ENCODE data around the gene LINGO3. TPM values are rescaled to one million over a fixed set of nuclear protein-coding genes. Genes with fewer than 3 reads are reported as not detected.
"Not testable (repeated sequence)": the region's sequence is repeated elsewhere in the genome, so short reads cannot be mapped to it uniquely, and the experiment has no call there.

The LINGO3 gene, protein sequence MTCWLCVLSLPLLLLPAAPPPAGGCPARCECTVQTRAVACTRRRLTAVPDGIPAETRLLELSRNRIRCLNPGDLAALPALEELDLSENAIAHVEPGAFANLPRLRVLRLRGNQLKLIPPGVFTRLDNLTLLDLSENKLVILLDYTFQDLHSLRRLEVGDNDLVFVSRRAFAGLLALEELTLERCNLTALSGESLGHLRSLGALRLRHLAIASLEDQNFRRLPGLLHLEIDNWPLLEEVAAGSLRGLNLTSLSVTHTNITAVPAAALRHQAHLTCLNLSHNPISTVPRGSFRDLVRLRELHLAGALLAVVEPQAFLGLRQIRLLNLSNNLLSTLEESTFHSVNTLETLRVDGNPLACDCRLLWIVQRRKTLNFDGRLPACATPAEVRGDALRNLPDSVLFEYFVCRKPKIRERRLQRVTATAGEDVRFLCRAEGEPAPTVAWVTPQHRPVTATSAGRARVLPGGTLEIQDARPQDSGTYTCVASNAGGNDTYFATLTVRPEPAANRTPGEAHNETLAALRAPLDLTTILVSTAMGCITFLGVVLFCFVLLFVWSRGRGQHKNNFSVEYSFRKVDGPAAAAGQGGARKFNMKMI
- not detected in 2 replicates for polyA plus RNA-seq (2014; cell fraction: cytosol; rRNA removed)
- polyA plus RNA-seq (2014; cell fraction: nucleus; rRNA removed), result not detected in 2 replicates

DNA sequence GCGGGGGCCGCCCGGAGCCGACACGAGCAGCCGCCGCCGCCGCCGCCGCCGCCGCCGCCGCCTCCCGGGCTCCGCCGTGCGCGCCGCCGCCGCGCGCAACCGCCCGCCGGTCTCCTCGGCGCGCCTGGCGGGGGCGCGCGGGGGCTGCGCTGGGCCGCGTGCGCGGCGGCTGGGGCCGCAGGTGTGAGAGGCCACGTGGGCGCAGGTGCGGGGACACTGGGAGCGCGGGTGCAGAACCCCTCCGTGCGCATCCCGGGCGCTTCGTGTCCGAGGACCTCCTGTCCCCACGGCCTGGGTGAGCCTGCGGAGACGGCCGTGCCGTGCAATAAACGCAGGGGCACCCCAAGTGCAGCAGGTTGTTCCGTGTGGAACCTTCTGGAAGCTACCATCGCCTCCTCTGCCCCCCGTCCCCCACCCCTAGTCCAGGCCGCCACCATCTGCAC lies at the start of gene LINGO3:
Gene LINGO3 (minus strand): TSS at position 41 of the 443 bp plus-strand sequence. CDS start 16,378 bp downstream, outside the sequence.
- no peak for DNase-seq (ENCODE audit: low spot score)

DNA sequence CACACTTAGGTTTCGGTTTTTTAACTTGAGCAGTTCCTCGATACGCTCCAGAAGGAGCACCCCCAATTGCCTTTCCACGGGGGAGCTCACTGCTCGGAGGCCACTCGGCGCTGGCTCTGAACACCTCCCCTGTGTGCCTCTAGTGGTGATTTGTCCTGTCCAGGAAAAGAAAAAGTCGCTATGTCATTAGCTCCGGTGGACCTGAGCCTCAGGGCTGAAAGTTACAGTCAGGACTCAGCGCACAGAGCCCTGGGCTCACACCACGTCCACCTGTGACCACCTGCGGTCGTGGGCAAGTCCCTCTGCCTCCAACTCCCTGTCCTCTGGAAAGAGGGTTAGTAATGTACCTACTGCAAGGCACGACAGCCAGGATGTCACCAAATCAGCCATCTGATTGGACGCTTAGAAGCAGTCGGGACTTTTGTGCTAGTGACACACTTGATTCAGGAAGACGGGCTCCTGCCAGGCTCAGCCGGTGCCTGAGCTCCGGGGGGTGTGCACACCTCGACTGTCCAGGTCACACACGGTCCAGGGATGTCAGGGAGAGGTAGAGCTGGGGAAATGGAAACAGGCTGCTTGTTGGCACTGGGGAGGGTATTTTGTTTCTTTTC lies 48.2 kb upstream of the LINGO3 start:
- no peak for DNase-seq (ENCODE audit: low spot score)

- no peak for DNase-seq (ENCODE audit: low spot score)
These were observed 47.4 kb upstream of the LINGO3 start for GRCh38 chr19:2355168-2356035.

DNA sequence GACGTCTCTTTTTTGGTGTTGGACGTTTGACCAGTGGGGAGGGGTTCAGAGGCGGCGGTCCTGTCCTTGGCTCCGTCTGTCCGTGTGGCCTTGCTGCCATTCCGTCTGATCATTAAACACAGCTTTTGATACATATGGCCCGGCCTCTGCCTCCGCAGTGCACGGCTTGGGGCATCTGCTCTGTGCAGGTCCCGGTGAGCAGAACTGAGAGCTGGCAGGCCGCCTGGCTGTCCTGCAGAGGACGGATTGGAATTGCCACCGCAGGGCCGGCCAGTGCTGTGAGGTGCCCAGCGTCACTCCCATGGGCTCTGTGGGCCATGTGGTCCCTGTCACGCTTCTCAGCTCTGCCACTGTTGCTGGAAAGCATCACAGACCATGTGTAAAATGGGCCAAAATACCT lies 46.7 kb upstream of the LINGO3 start:
- DNase-seq (ENCODE audit: low spot score), result no peak

DNA sequence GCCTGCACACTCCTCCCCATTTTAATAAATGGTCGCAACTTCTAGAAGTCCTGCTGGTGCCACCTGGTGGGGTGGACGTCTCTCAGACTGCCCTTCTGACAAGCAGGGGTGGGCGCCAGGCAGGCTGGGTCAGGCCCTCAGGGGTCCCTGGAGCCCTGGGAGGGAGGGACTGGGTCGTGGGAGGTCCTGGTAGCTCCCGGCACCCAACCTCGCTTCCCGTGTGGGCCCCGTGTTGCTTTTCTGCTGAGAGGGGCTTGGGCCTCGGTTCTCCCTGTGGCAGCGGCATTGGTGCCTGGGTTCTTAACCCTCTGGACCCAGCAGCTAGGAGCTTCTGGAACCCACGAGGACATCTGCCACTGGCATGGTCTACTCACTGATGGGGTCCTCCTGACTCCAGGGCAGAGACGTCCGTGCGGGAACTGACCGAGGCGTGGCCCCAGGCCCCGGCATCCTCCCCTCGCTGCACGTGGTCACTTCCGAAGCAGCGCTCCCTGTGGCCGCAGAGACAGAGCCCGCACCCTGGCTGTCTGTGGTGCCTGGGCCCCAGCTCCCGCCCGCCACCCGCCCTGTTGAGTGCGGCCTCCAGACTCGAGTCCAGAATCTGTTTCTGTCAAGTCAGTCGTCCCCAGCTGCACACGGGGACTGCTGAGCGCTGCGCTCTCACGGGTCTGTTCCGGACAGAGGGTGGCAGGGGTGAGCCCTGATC lies 46.1 kb upstream of the LINGO3 start:
- DNase-seq (ENCODE audit: low spot score), result no peak

DNA sequence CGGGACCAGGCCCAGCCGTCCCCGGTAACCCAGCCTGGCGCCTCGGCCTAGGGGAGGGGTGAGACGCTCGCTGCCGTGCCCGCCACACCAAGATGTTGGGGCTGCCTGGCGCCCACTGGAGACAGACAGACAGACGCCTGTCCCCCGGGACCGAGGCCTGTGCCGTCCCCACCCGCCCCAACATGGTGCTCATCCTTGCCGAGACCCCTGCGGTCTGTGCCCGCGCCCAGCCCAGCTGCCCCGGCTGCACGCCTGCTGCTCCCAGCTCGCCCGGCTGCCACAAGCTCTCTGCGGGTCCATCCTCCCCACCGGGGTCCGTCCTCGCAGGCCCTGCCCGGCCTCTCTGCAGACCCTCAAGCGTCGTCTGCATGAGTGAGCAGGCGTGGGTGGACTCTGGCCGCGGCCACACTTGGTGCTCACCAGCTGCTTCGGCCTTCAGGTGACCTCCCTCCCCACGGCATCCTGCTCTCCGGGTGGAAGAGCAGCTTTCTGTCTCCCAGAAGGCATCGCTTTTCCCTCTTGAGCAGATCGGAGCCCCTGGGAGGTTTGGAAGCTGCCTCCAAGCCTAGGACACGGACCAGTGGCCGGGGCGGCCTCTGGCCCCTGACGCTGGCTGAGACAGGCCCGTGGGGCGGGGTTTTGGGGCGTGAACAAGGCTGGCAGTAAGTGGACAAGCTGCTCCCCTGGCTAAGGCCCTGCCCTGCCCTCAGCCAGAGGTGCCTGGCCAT lies 45.4 kb upstream of the LINGO3 start:
- no peak for DNase-seq (ENCODE audit: low spot score)

GRCh38 chr19:2352121-2352520 lies 44.2 kb upstream of the LINGO3 start:
- no peak for DNase-seq (ENCODE audit: low spot score)

DNA sequence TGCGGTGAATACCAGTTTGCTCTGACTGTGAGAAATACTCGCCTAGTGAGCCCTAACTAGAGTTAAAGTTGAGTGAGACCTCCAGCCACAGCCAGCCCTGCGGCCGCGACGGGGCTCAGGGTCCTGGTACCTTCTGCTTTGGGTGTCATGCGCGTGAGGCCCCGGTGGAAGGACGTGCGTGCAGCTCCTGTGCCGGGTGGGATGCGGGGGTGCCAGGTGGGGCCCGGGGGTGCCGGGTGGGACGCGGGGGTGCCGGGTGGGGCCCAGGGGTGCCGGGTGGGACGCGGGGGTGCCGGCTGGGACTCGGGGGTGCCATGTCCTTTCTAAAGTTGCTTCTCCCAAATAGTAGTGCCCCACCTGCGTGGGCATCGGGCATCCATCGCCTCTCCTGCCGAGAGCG lies 43.6 kb upstream of the LINGO3 start:
- no peak for DNase-seq (ENCODE audit: low spot score)

DNA sequence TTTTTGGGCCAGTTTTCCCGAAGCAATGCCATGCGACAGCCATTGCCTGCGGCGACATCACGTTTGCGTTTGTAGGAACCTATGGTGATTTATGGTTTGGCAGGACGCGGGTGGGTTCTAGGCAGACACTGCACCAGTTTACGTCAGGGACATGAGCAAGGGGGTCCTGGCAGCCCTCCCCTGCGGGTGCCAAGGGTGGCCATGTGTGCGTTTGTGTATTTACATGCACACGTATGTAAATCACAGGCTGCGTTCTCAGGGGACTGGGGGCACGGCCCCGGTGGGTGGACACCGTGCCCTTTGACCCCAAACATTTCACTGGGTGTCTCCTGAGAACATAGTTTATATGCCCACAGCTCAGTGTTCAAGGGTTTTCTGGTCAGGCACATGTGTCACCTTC lies 42.7 kb upstream of the LINGO3 start:
- no peak for DNase-seq (ENCODE audit: low spot score)

GRCh38 chr19:2349818-2350217 lies 41.9 kb upstream of the LINGO3 start:
- not testable (repeated sequence) for DNase-seq (ENCODE audit: low spot score)

DNA sequence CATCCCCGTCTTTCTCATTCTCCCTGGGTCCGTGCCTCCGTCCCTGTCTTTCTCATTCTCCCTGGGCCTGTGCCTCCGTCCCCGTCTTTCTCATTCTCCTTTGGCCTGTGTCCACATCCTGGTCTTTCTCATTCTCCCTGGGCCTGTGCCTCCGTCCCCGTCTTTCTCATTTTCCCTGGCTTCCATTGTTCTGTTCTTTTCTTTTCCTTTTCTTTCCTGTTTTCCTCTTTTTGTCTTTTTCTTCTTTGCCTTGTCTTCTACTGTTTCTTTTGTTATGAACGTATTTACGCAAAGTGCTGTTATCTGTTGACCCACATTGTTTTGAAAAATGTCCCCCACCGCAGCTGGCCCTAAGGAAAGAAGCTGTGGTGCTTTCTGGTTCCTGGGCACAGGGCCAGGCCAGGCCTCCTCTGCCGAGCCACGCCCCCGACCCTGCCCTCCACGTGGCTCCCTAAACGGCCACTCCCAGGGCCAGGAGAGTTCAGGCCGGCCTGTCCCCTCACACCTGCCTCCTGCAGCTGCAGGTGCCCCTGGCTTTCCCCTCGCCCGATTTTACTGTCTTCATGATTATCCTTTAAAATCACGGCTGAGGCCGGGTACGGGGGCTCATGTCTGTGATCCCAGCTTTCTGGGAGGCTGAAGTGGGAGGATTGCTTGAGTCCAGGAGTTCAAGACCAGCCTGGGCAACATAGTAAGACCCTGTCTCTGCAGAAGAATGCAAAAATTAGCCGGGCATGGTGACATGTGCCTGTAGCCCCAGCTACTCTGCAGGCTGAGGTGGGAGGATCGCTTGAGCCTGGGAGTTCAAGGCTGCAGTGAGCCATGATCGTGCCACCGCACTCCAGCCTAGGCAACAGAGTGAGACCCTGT lies 38.1 kb upstream of the LINGO3 start:
- no peak for DNase-seq (ENCODE audit: low spot score)

DNA sequence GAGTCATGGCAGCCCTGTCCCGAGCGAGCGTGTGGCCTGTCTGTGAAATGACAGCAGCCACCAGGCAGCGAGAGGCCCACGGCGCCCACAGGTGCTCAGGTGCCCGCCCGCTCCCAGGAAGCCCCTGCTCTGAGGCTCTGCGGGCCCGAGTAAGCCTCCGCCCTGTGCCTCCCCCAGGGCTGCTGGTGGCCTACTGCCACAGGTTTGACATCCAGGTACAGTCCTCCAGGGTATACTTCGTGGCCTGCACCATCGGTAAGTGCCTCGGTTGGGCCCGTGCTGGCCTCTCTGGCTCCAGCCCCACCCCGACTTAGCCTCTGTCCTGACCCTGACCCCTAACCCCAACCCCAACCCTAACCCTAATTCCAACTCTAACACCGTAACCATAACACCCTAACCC lies 37.1 kb upstream of the LINGO3 start:
- DNase-seq (ENCODE audit: low spot score), result no peak

DNA sequence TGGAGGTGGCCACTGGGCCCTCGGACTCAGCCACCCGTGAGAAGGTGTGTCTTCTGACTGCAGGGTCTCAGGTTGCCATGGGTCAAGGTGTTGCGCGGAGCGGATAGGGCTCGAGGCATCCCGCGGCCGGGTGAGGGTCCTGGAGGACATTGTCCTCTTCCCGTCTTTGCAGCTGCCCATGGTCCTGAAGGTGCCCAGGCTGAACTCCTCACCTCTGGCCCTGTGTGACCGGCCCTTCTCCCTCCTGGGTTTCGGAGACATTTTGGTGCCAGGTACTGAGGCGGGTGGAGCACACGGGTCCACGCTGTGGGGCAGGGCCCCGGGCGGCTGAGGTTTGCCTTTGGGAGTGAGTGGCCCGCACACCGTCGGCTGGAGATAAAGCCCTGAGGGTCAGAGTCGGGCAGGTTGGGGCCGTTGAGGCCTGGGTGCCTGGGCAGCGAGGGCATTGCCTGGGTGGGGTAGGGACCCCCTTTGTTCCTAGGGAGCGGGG lies 36.5 kb upstream of the LINGO3 start:
- no peak for DNase-seq (ENCODE audit: low spot score)

- no peak for DNase-seq (ENCODE audit: low spot score)
These were observed 35.5 kb upstream of the LINGO3 start for GRCh38 chr19:2343289-2343982.

- DNase-seq (ENCODE audit: low spot score), result no peak
These were observed 34.8 kb upstream of the LINGO3 start for GRCh38 chr19:2342656-2343288.

GRCh38 chr19:2341982-2342381 lies 34.0 kb upstream of the LINGO3 start:
- no peak for DNase-seq (ENCODE audit: low spot score)

GRCh38 chr19:2341244-2341751 lies 33.3 kb upstream of the LINGO3 start:
- DNase-seq (ENCODE audit: low spot score), result no peak

Measured in SK-N-DZ (cell line).